Lung (tissue), 12 donors: ENCODE measurements around the gene MSMP. TPM values are rescaled to one million over a fixed set of nuclear protein-coding genes. Genes with fewer than 3 reads are reported as not detected.

ENCODE experiments used
- ATAC-seq: fragments of 200-7000 bp; cut with Tn5 transposase; one replicate; pipeline ENCODE4 v1.9.1; 2020; ENCODE audit warnings: moderate number of reproducible peaks; ENCODE audit not compliant: insufficient read depth, low FRiP score
- DNase-seq, 3 donors: peaks; one replicate each; pipeline ENCODE4 v3.0.0-alpha.2; 2013 to 2017
- H3K27ac ChIP-seq, 2 donors: one replicate each; pipeline ENCODE4 v1.5.1; 2013; ENCODE audit warnings: mild to moderate bottlenecking in 2 of 2, moderate library complexity in 2 of 2, control low read depth in 1 of 2, inconsistent platforms in 1 of 2, low read depth in 1 of 2, low read length in 1 of 2
- H3K27me3 ChIP-seq, 3 donors: one replicate each; pipeline ENCODE4 v1.5.1; 2013; ENCODE audit warnings: low read length in 2 of 3; ENCODE audit not compliant: control insufficient read depth in 3 of 3, insufficient read depth in 3 of 3
- H3K36me3 ChIP-seq, 4 donors: one replicate each; pipeline ENCODE4 v1.5.1; 2013; ENCODE audit warnings: low read length in 4 of 4, mild to moderate bottlenecking in 1 of 4, moderate library complexity in 1 of 4; ENCODE audit not compliant: control insufficient read depth in 4 of 4, insufficient read depth in 4 of 4
- H3K4me1 ChIP-seq, 5 donors: one replicate each; pipeline ENCODE4 v1.5.1; 2013; ENCODE audit warnings: low read length in 5 of 5, mild to moderate bottlenecking in 2 of 5, moderate library complexity in 1 of 5; ENCODE audit not compliant: control insufficient read depth in 5 of 5, insufficient read depth in 5 of 5
- H3K4me3 ChIP-seq: one replicate; pipeline ENCODE4 v1.5.1; 2013; ENCODE audit warnings: mild to moderate bottlenecking, control low read depth, moderate library complexity
- H3K9ac ChIP-seq, 2 donors: one replicate each; pipeline ENCODE4 v1.5.1; 2013; ENCODE audit warnings: low read length in 2 of 2, control low read depth in 1 of 2; ENCODE audit not compliant: insufficient read depth in 1 of 2
- H3K9me3 ChIP-seq, 4 donors: one replicate each; pipeline ENCODE4 v1.5.1; 2013; ENCODE audit warnings: low read length in 3 of 4, mild to moderate bottlenecking in 1 of 4, moderate library complexity in 1 of 4; ENCODE audit not compliant: control insufficient read depth in 4 of 4, insufficient read depth in 3 of 4
- CTCF ChIP-seq: IDR thresholded peaks from 2 replicates; pipeline ENCODE4 v1.5.1; 2012; ENCODE audit warnings: mild to moderate bottlenecking; ENCODE audit errors: control extremely low read depth, extremely low read depth
- WGBS, 2 donors: extraction: QIAGEN DNeasy Blood & Tissue Kit; methylation state at CpG; one replicate each; pipeline ENCODE4 v1.1.7; 2013; 5-methylcytosine and 5-hydroxymethylcytosine counted together
- polyA plus RNA-seq, 2 donors: library from polyadenylated mRNA; stranded (reverse); fragments of 200-250 nt; gene quantifications; one replicate each; pipeline ENCODE4 v1.2.1, GENCODE V29; 2013
- total RNA-seq, 2 donors: library from RNA; depleted of rRNA in 1 of 2; stranded (reverse); fragments of >200 nt in 1 of 2; gene quantifications; one replicate each; pipeline ENCODE4 v1.2.1, GENCODE V29; 2014 to 2021
- donor health status: control.
- donor health status: control.
- donor health status: Bipolar disorder and iron deficiency.
- donor health status: healthy.
- donor health status: DM: yes; HTN: yes; CAD: no.

Gene MSMP
- total and polyA plus RNA-seq, 4 donors: 0.62 to 1.6 (median 1.2) TPM; not detected in 1

DNA sequence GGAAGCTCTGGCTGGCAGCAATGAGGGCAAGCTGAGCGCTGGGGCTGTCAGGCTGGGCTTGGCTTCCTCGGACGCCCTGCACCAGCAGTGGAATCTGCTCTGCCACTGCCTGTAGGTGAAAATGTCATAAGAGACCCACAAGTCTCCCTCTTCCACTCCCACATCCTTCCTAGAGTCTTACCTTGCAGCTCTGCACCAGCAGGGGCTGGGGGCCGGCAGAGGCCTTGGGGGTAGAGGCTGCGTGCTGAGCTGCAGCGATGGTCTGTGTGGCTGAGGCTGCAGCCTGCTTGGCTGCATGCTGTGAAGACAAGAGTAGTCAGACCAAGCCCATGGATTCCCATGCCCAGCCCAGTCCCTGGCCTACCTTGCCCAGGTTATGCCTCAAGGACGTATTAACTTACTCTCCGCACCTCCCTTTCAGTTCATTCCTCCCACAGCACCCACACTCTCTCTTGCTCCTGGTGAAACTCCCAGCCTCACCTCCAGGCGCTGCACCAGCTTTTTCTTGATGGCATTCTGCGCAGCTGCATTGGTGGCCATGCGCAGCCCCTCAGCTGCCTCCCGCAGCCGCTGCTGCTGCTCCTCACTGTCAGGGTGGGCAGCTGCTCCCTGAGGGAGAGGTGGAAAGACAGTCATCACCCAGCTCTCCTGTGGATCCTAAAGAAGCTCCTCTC lies 39.4 kb downstream of the MSMP start:
- H3K9ac ChIP-seq: no peak overlapping the region
- DNase-seq: no peak
- ATAC-seq: no peak
- no peak overlapping the region for H3K27ac ChIP-seq
- H3K9me3 ChIP-seq: no peaks in the 10 kb centered on the region
- no peak overlapping the region for H3K4me3 ChIP-seq
- 97% methylated on average over 13 of the region's 13 CpGs for WGBS, 2 donors
- no peak for TF ChIP-seq CTCF
- H3K4me1 ChIP-seq: no peaks in the 10 kb centered on the region
- H3K36me3 ChIP-seq: peaks cover 52 to 88% (median 75%) of the 10 kb centered on the region in 4 donors
- no peaks in the 10 kb centered on the region for H3K27me3 ChIP-seq

DNA sequence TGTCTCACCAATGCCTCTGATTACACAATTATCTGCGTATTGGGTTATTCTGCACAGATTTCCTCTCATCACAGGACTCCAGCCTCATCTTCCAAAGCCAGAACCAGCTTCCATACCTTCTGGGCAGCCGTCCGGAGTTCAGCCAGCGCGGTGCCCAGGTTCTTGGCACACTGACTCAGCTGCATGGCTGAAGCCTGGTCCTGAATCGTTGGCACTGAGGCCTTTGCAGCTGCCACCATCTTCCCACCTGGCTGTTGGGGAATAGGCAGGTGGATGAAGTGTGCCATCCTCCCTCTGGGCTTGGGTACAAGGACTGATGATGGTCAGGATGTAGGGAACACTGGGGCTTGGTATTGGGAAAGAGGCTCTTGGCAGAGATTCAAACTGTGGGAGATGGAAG lies 40.0 kb downstream of the MSMP start:
- Histone ChIP-seq H3K36me3 (peaks cover 47 to 82% (median 69%) of the 10 kb centered on the region in 4 donors), H3K4me1 (no peaks in the 10 kb centered on the region), H3K9me3 (no peaks in the 10 kb centered on the region), H3K27me3 (no peaks in the 10 kb centered on the region), H3K27ac (no peak overlapping the region), H3K4me3 (no peak overlapping the region), H3K9ac (no peak overlapping the region)
- ATAC-seq (no peak), DNase-seq (no peak)
- WGBS, 2 donors: 93 to 94% methylated on average over 6 of the region's 6 CpGs
- no peak for TF ChIP-seq CTCF

- no peak for ATAC-seq
- Histone ChIP-seq H3K4me3 (no peak overlapping the region), H3K36me3 (peaks cover 42 to 77% (median 66%) of the 10 kb centered on the region in 4 donors), H3K27ac (no peak overlapping the region), H3K9ac (no peak overlapping the region), H3K27me3 (no peaks in the 10 kb centered on the region), H3K9me3 (no peaks in the 10 kb centered on the region), H3K4me1 (no peaks in the 10 kb centered on the region)
- 84 to 93% methylated on average over 3 of the region's 3 CpGs for WGBS, 2 donors
- no peak for TF ChIP-seq CTCF
- DNase-seq: no peak
These were observed 40.5 kb downstream of the MSMP start for GRCh38 chr9:35713578-35713977.
